ENCODE measurements around the gene GNGT1. TPM values are rescaled to one million over a fixed set of nuclear protein-coding genes. Genes with fewer than 3 reads are reported as not detected.

GNGT1 gene
- total RNA-seq, 1 donor from 2014 or later: not detected

DNA sequence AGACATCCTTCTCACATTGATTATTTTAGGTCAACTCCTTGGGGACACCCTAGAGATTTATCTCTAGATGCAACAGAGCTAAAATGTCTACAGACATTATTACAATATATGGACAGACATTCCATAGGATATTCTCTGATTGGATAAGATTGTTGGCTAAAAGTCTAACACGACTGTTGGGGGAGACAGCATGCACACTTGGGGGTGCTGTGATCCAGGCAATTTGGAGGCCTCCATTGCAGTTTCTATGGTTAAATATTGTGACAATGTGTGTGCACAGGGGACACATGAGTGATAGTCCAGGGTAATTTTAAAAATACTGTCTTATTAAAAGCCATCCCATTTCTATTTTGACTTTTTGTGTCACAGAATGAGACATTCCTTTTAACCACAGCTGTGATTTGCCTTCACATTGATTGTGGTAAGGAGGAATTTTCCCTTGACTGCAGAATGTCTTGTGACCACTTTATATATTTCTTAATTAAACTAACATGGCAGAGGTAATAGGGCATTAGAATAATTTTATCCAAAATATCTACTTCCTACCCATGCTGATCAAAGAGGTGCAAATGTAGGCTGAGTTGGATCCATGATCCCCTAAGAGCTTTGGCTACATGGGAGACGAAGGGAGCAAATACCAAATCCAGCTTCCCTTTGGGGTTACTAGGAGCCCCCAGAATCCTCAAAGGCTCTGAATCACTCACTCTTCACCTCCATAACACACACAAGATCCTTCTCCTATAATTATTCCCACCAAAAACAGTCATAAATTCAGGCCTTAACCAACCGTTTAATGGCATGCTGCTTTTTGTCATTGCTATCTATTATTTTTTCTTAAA is 23.1 kb upstream of the GNGT1 start:
- Histone ChIP-seq H3K27ac (no peak overlapping the region), H3K27me3 (no peaks in the 10 kb centered on the region), H3K9me3 (no peaks in the 10 kb centered on the region), H3K4me1 (no peaks in the 10 kb centered on the region), H3K36me3 (no peaks in the 10 kb centered on the region), H3K4me3 (no peak overlapping the region)
- TF ChIP-seq POLR2A (IDR thresholded peaks at IDR 0.05) (no peak), POLR2AphosphoS5 (IDR thresholded peaks at IDR 0.05; ENCODE audit: insufficient read depth in 1 of 2, low read depth in 1 of 2) (no peak)
- TF ChIP-seq, protein P1, sequence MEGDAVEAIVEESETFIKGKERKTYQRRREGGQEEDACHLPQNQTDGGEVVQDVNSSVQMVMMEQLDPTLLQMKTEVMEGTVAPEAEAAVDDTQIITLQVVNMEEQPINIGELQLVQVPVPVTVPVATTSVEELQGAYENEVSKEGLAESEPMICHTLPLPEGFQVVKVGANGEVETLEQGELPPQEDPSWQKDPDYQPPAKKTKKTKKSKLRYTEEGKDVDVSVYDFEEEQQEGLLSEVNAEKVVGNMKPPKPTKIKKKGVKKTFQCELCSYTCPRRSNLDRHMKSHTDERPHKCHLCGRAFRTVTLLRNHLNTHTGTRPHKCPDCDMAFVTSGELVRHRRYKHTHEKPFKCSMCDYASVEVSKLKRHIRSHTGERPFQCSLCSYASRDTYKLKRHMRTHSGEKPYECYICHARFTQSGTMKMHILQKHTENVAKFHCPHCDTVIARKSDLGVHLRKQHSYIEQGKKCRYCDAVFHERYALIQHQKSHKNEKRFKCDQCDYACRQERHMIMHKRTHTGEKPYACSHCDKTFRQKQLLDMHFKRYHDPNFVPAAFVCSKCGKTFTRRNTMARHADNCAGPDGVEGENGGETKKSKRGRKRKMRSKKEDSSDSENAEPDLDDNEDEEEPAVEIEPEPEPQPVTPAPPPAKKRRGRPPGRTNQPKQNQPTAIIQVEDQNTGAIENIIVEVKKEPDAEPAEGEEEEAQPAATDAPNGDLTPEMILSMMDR (IDR thresholded peaks at IDR 0.05): no peak
- DNase-seq (ENCODE audit: extremely low spot score in 2 of 2): no peak
- intact Hi-C loops (cut with DNase I): no loop called here

GRCh38 chr7:93883917-93884345 is 22.4 kb upstream of the GNGT1 start:
- no peaks in the 10 kb centered on the region for H3K36me3 ChIP-seq
- TF ChIP-seq POLR2AphosphoS5 (IDR thresholded peaks at IDR 0.05; ENCODE audit: insufficient read depth in 1 of 2, low read depth in 1 of 2) (no peak), POLR2A (IDR thresholded peaks at IDR 0.05) (no peak)
- TF ChIP-seq, protein P1 (IDR thresholded peaks at IDR 0.05): no peak
- H3K27ac ChIP-seq: no peak overlapping the region
- no peak overlapping the region for H3K4me3 ChIP-seq
- H3K9me3 ChIP-seq: no peaks in the 10 kb centered on the region
- H3K27me3 ChIP-seq: no peaks in the 10 kb centered on the region
- no peak for DNase-seq (ENCODE audit: extremely low spot score in 2 of 2)
- intact Hi-C loops (cut with DNase I): no loop called here
- H3K4me1 ChIP-seq: no peaks in the 10 kb centered on the region

DNA sequence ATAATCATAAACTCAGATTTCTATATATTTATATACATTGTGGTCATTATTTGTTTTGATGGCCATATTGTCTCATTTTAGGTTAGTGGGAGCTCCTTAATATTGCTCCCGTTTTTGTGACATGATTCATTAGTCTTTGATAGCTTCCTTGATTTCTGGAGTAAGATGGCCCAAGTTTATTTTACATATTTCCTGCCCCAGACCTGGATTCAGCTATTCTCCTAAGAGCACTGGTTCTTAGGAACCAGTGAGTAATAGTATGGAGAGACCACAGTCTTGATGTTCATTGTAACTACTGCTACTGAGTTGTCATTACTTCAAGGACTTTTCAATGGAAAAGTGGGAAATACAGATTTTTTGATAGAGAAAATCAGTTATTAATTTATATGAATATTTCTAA is 21.8 kb upstream of the GNGT1 start:
- DNase-seq (ENCODE audit: extremely low spot score in 2 of 2): no peak
- H3K36me3 ChIP-seq: no peaks in the 10 kb centered on the region
- no peaks in the 10 kb centered on the region for H3K27me3 ChIP-seq
- intact Hi-C loops (cut with DNase I): no loop called here
- H3K4me3 ChIP-seq: no peak overlapping the region
- no peaks in the 10 kb centered on the region for H3K9me3 ChIP-seq
- H3K4me1 ChIP-seq: no peaks in the 10 kb centered on the region
- TF ChIP-seq POLR2AphosphoS5 (IDR thresholded peaks at IDR 0.05; ENCODE audit: insufficient read depth in 1 of 2, low read depth in 1 of 2): no peak
- TF ChIP-seq, protein P1 (IDR thresholded peaks at IDR 0.05): no peak
- no peak for TF ChIP-seq POLR2A (IDR thresholded peaks at IDR 0.05)
- H3K27ac ChIP-seq: no peak overlapping the region

- Histone ChIP-seq H3K36me3 (no peaks in the 10 kb centered on the region), H3K4me3 (no peak overlapping the region), H3K9me3 (no peaks in the 10 kb centered on the region), H3K4me1 (peaks cover 11% of the 10 kb centered on the region), H3K27me3 (no peaks in the 10 kb centered on the region), H3K27ac (no peak overlapping the region)
- no peak for DNase-seq (ENCODE audit: extremely low spot score in 2 of 2)
- TF ChIP-seq POLR2A (IDR thresholded peaks at IDR 0.05) (no peak), POLR2AphosphoS5 (IDR thresholded peaks at IDR 0.05; ENCODE audit: insufficient read depth in 1 of 2, low read depth in 1 of 2) (no peak)
- TF ChIP-seq, protein P1 (IDR thresholded peaks at IDR 0.05): no peak
- intact Hi-C loops (cut with DNase I): no loop called here
Measured at GRCh38 chr7:93889261-93889660, 17.1 kb upstream of the GNGT1 start.

- Histone ChIP-seq H3K27me3 (no peaks in the 10 kb centered on the region), H3K27ac (no peak overlapping the region), H3K4me3 (peak overlapping the region; percentile 43 to 52), H3K9me3 (no peaks in the 10 kb centered on the region), H3K4me1 (peaks cover 11% of the 10 kb centered on the region), H3K36me3 (no peaks in the 10 kb centered on the region)
- intact Hi-C loops (cut with DNase I): no loop called here
- no peak for TF ChIP-seq POLR2AphosphoS5 (IDR thresholded peaks at IDR 0.05; ENCODE audit: insufficient read depth in 1 of 2, low read depth in 1 of 2)
- TF ChIP-seq, protein P1 (IDR thresholded peaks at IDR 0.05): no peak
- TF ChIP-seq POLR2A (IDR thresholded peaks at IDR 0.05): no peak
- DNase-seq (ENCODE audit: extremely low spot score in 2 of 2): no peak
Measured at GRCh38 chr7:93890041-93890463, 16.3 kb upstream of the GNGT1 start.
